Vagina (tissue), 2 donors: ENCODE data around the gene ATXN1L. TPM values are rescaled to one million over a fixed set of nuclear protein-coding genes. Genes with fewer than 3 reads are reported as not detected.

Experiments
- DNase-seq, 2 donors: peaks; one replicate each; pipeline ENCODE4 v3.0.0-alpha.2; 2017; ENCODE audit errors: extremely low spot score in 2 of 2
- H3K27ac ChIP-seq: fragments of 200-600 bp; sonication (generic); one replicate; pipeline ENCODE4 v1.5.1; 2019
- H3K27me3 ChIP-seq: fragments of 200-600 bp; sonication (generic); one replicate; pipeline ENCODE4 v1.5.1; 2019
- H3K36me3 ChIP-seq, 2 donors: fragments of 200-600 bp; sonication (generic); one replicate each; pipeline ENCODE4 v1.5.1; 2017 to 2019
- H3K4me1 ChIP-seq: fragments of 200-600 bp; sonication (generic); one replicate; pipeline ENCODE4 v1.5.1; 2019
- H3K4me3 ChIP-seq, 2 donors: fragments of 200-600 bp; sonication (generic); 1 replicate in 1 of 2; 2 replicates in 1 of 2; pipeline ENCODE4 v1.5.1; 2016 to 2019
- H3K9me3 ChIP-seq: fragments of 200-600 bp; sonication (generic); one replicate; pipeline ENCODE4 v1.5.1; 2019
- CTCF ChIP-seq, 3 experiments: fragments of 450-650 bp in 2 of 3; fragments of 200-600 bp in 1 of 3; sonication (generic) in 1 of 3; IDR thresholded peaks; one replicate each; pipeline ENCODE4 v1.5.1; 2017 to 2019; ENCODE audit warnings: antibody characterized with exemption in 3 of 3, mild to moderate bottlenecking in 2 of 3, moderate library complexity in 2 of 3
- POLR2A ChIP-seq, 2 donors: fragments of 450-650 bp; IDR thresholded peaks; one replicate each; pipeline ENCODE4 v1.6.1; 2017; ENCODE audit warnings: antibody characterized with exemption in 2 of 2, mild to moderate bottlenecking in 2 of 2, moderate library complexity in 2 of 2
- POLR2AphosphoS5 ChIP-seq, 2 donors: sonication (generic); formaldehyde crosslinking; IDR thresholded peaks; one replicate each; pipeline ENCODE4 v1.9.0; 2017; ENCODE audit warnings: antibody characterized with exemption in 2 of 2, mild to moderate bottlenecking in 2 of 2, low read depth in 1 of 2; ENCODE audit not compliant: insufficient read depth in 1 of 2
- intact Hi-C: fragments of 100-400 bp; cut with DNase I; formaldehyde crosslinking; loops from one replicate; pipeline ENCODE4 v1.15.1; 2023
- total RNA-seq: library from RNA; depleted of rRNA; stranded (reverse); fragments of >200 nt; gene quantifications from one replicate; pipeline ENCODE4 v1.2.3, GENCODE V29; 2016

ATXN1L gene
- total RNA-seq, 1 donor from 2014 or later: 15.0 TPM

GRCh38 chr16:71834291-71834690 is 11.5 kb upstream of the ATXN1L start:
- no peak for DNase-seq
- H3K4me1 ChIP-seq: no peaks in the 10 kb centered on the region
- no peak overlapping the region for H3K4me3 ChIP-seq
- H3K36me3 ChIP-seq: no peaks in the 10 kb centered on the region
- no peak for TF ChIP-seq POLR2AphosphoS5 (IDR thresholded peaks at IDR 0.05; ENCODE audit: insufficient read depth in 1 of 2, low read depth in 1 of 2)
- no peak for TF ChIP-seq POLR2A (IDR thresholded peaks at IDR 0.05)
- TF ChIP-seq CTCF (IDR thresholded peaks at IDR 0.05): no peak
- H3K27me3 ChIP-seq: no peaks in the 10 kb centered on the region
- H3K27ac ChIP-seq: no peak overlapping the region
- no peaks in the 10 kb centered on the region for H3K9me3 ChIP-seq
- intact Hi-C loops: no loop called here

- Histone ChIP-seq H3K9me3 (no peaks in the 10 kb centered on the region), H3K27ac (no peak overlapping the region), H3K4me3 (no peak overlapping the region), H3K4me1 (no peaks in the 10 kb centered on the region), H3K27me3 (no peaks in the 10 kb centered on the region), H3K36me3 (no peaks in the 10 kb centered on the region)
- intact Hi-C loops: no loop called here
- DNase-seq: no peak
- no peak for TF ChIP-seq POLR2AphosphoS5 (IDR thresholded peaks at IDR 0.05; ENCODE audit: insufficient read depth in 1 of 2, low read depth in 1 of 2)
- no peak for TF ChIP-seq CTCF (IDR thresholded peaks at IDR 0.05)
- TF ChIP-seq POLR2A (IDR thresholded peaks at IDR 0.05): no peak
Observed at GRCh38 chr16:71837150-71837549, 8.6 kb upstream of the ATXN1L start.

GRCh38 chr16:71840052-71840451 is 5.7 kb upstream of the ATXN1L start:
- TF ChIP-seq POLR2AphosphoS5 (IDR thresholded peaks at IDR 0.05; ENCODE audit: insufficient read depth in 1 of 2, low read depth in 1 of 2): no peak
- DNase-seq: no peak
- H3K4me3 ChIP-seq: no peak overlapping the region

GRCh38 chr16:71843572-71843971 is 2.2 kb upstream of the ATXN1L start:
- TF ChIP-seq POLR2AphosphoS5 (IDR thresholded peaks at IDR 0.05; ENCODE audit: insufficient read depth in 1 of 2, low read depth in 1 of 2) (no peak), CTCF (IDR thresholded peaks at IDR 0.05) (no peak), POLR2A (IDR thresholded peaks at IDR 0.05) (no peak)
- DNase-seq: no peak
- Histone ChIP-seq H3K27ac (no peak overlapping the region), H3K36me3 (peaks cover 0 to 1% of the 10 kb centered on the region in 2 donors), H3K27me3 (no peaks in the 10 kb centered on the region), H3K4me1 (peaks cover 10% of the 10 kb centered on the region), H3K9me3 (no peaks in the 10 kb centered on the region), H3K4me3 (no peak overlapping the region)
- intact Hi-C loops: no loop called here

More at GRCh38 chr16:71840052-71840451, 5.7 kb upstream of the ATXN1L start:
- intact Hi-C loops: no loop called here
- Histone ChIP-seq H3K4me1 (no peaks in the 10 kb centered on the region), H3K9me3 (no peaks in the 10 kb centered on the region), H3K36me3 (no peaks in the 10 kb centered on the region), H3K27ac (no peak overlapping the region), H3K27me3 (no peaks in the 10 kb centered on the region)

- intact Hi-C loops: no loop called here
- Histone ChIP-seq H3K36me3 (peaks cover 0 to 26% of the 10 kb centered on the region in 2 donors), H3K9me3 (no peaks in the 10 kb centered on the region), H3K4me1 (peaks cover 10% of the 10 kb centered on the region), H3K27ac (peak overlapping the region; percentile 78), H3K4me3 (peak overlapping the region; percentile 62 to 94), H3K27me3 (no peaks in the 10 kb centered on the region)
- no peak for DNase-seq
- TF ChIP-seq POLR2A (IDR thresholded peaks at IDR 0.05) (no peak), CTCF (IDR thresholded peaks at IDR 0.05) (no peak), POLR2AphosphoS5 (IDR thresholded peaks at IDR 0.05; ENCODE audit: insufficient read depth in 1 of 2, low read depth in 1 of 2) (no peak)
Observed at GRCh38 chr16:71846431-71846830, 655 bp downstream of the ATXN1L start.
